ENCODE measurements around the gene POU2AF1. TPM values are rescaled to one million over a fixed set of nuclear protein-coding genes. Genes with fewer than 3 reads are reported as not detected.

The POU2AF1 gene
- polyA plus RNA-seq, 1 donor from 2014 or later = not detected

GRCh38 chr11:111408789-111409727, 30.0 kb upstream of the POU2AF1 start:
- Histone ChIP-seq H3K9me2 (ENCODE audit: insufficient read depth, low read length) (no peaks in the 10 kb centered on the region), H3K4me3 (ENCODE audit: low read length) (no peak overlapping the region)
- TF ChIP-seq RAD21 (conservative IDR thresholded peaks at IDR 0.05) = no peak
- TF ChIP-seq TAF1 (IDR thresholded peaks at IDR 0.05; ENCODE audit: low read depth) = no peak
- TF ChIP-seq EZH2 (IDR thresholded peaks at IDR 0.05; ENCODE audit: borderline replicate concordance, insufficient read depth, low read length, poor library complexity, severe bottlenecking) = no peak
- no peak for TF ChIP-seq MXI1 (conservative IDR thresholded peaks at IDR 0.05; ENCODE audit: poor library complexity, severe bottlenecking)
- no peak for TF ChIP-seq EP300 (conservative IDR thresholded peaks at IDR 0.05; ENCODE audit: poor library complexity, severe bottlenecking)
- TF ChIP-seq SMC3 (conservative IDR thresholded peaks at IDR 0.05; ENCODE audit: poor library complexity) = no peak
- TF ChIP-seq POLR2AphosphoS5 (IDR thresholded peaks at IDR 0.05) = no peak
- no peak for TF ChIP-seq REST (IDR thresholded peaks at IDR 0.05; ENCODE audit: borderline replicate concordance)
- no peak for TF ChIP-seq CTCF (IDR thresholded peaks at IDR 0.05; ENCODE audit: poor library complexity, severe bottlenecking)

GRCh38 chr11:111407652-111408051, 28.6 kb upstream of the POU2AF1 start:
- Histone ChIP-seq H3K9me3 (ENCODE audit: low read length) (no peaks in the 10 kb centered on the region), H3K9me2 (ENCODE audit: insufficient read depth, low read length) (no peaks in the 10 kb centered on the region), H3K36me3 (ENCODE audit: insufficient read depth, low read length) (no peaks in the 10 kb centered on the region), H3F3A (ENCODE audit: insufficient read depth, low read length, poor library complexity, severe bottlenecking) (no peaks in the 10 kb centered on the region), H3K27ac (ENCODE audit: low read length) (no peak overlapping the region), H3K4me3 (ENCODE audit: low read length) (no peak overlapping the region), H3K4me2 (ENCODE audit: low read length) (no peak overlapping the region), H2AFZ (ENCODE audit: low read depth, low read length) (no peak overlapping the region), H3K9ac (ENCODE audit: low read length) (no peak overlapping the region), H3K27me3 (ENCODE audit: insufficient read depth, low read depth, low read length) (no peaks in the 10 kb centered on the region), H4K20me1 (ENCODE audit: insufficient read depth) (no peaks in the 10 kb centered on the region), H3K79me2 (replicated peaks; ENCODE audit: insufficient read depth, low read length) (no peaks in the 10 kb centered on the region)
- TF ChIP-seq REST (IDR thresholded peaks at IDR 0.05; ENCODE audit: borderline replicate concordance) (no peak), EP300 (conservative IDR thresholded peaks at IDR 0.05; ENCODE audit: poor library complexity, severe bottlenecking) (no peak), CTCF (IDR thresholded peaks at IDR 0.05; ENCODE audit: poor library complexity, severe bottlenecking) (no peak), TAF1 (IDR thresholded peaks at IDR 0.05; ENCODE audit: low read depth) (no peak), EZH2 (IDR thresholded peaks at IDR 0.05; ENCODE audit: borderline replicate concordance, insufficient read depth, low read length, poor library complexity, severe bottlenecking) (no peak), MXI1 (conservative IDR thresholded peaks at IDR 0.05; ENCODE audit: poor library complexity, severe bottlenecking) (no peak), SMC3 (conservative IDR thresholded peaks at IDR 0.05; ENCODE audit: poor library complexity) (no peak), RAD21 (conservative IDR thresholded peaks at IDR 0.05) (no peak), POLR2AphosphoS5 (IDR thresholded peaks at IDR 0.05) (no peak)

More at GRCh38 chr11:111408789-111409727, 30.0 kb upstream of the POU2AF1 start:
- Histone ChIP-seq H2AFZ (ENCODE audit: low read depth, low read length) (no peak overlapping the region), H3K9ac (ENCODE audit: low read length) (no peak overlapping the region), H3K4me2 (ENCODE audit: low read length) (no peak overlapping the region), H3K27me3 (ENCODE audit: insufficient read depth, low read depth, low read length) (no peaks in the 10 kb centered on the region), H3K36me3 (ENCODE audit: insufficient read depth, low read length) (no peaks in the 10 kb centered on the region), H3K27ac (ENCODE audit: low read length) (no peak overlapping the region), H3K9me3 (ENCODE audit: low read length) (no peaks in the 10 kb centered on the region), H3K79me2 (replicated peaks; ENCODE audit: insufficient read depth, low read length) (no peaks in the 10 kb centered on the region), H4K20me1 (ENCODE audit: insufficient read depth) (no peaks in the 10 kb centered on the region), H3F3A (ENCODE audit: insufficient read depth, low read length, poor library complexity, severe bottlenecking) (no peaks in the 10 kb centered on the region)
